AG10803 (cell line): ENCODE results near the gene MIF.

Source experiments
- DNase-seq: peaks from one replicate; pipeline ENCODE4 v3.0.0; 2010; ENCODE audit warnings: low read depth
- H3K4me3 ChIP-seq: 2 replicates; pipeline ENCODE4 v1.5.1; 2011; ENCODE audit warnings: mild to moderate bottlenecking, low read length, control low read depth
- CTCF ChIP-seq: conservative IDR thresholded peaks from 2 replicates; pipeline ENCODE4 v1.5.1; 2011; ENCODE audit warnings: mild to moderate bottlenecking, low read length, control low read depth, inconsistent platforms

The MIF gene

GRCh38 chr22:23883658-23884057, 10.5 kb upstream of the MIF start:
- no peak for DNase-seq
- TF ChIP-seq CTCF: no peak
- H3K4me3 ChIP-seq: no peak overlapping the region

- no peak overlapping the region for H3K4me3 ChIP-seq
- TF ChIP-seq CTCF: no peak
- DNase-seq: no peak
These were observed 10.0 kb upstream of the MIF start for GRCh38 chr22:23884140-23884539.

- peak; percentile 22 for DNase-seq
- no peak overlapping the region for H3K4me3 ChIP-seq
- TF ChIP-seq CTCF: peak; percentile 32
These were observed 5.4 kb upstream of the MIF start for GRCh38 chr22:23888615-23889401.

- H3K4me3 ChIP-seq: no peak overlapping the region
- no peak for DNase-seq
- no peak for TF ChIP-seq CTCF
These were observed 4.6 kb upstream of the MIF start for GRCh38 chr22:23889620-23890019.

GRCh38 chr22:23891726-23892125, 2.5 kb upstream of the MIF start:
- DNase-seq: no peak
- H3K4me3 ChIP-seq: no peak overlapping the region
- no peak for TF ChIP-seq CTCF

GRCh38 chr22:23892130-23892529, 2.1 kb upstream of the MIF start:
- no peak for DNase-seq
- H3K4me3 ChIP-seq: no peak overlapping the region
- TF ChIP-seq CTCF: no peak

GRCh38 chr22:23892706-23893105, 1.5 kb upstream of the MIF start:
- no peak overlapping the region for H3K4me3 ChIP-seq
- no peak for TF ChIP-seq CTCF
- DNase-seq: no peak
